Measurements from ENCODE around the gene CD276.

Gene CD276

DNA sequence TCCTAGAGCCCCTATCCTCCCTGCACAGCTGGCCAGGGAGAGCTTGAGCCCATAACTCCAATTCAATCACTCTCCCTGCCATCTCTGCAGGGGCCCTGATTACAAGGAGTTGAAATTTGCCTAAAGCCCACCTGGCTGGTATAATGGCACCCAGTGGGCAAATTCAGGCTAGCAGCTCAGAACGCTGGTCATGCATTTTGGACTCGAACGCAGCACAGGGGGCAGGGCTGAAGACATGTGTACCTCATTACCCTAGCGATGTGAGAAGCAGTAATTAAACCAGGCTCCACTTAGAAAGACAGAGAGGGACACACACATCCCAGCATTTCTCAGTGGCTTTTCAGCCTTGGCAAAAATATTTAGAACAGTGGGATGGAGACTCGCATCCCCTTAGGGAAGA is 65.8 kb downstream of the CD276 start:
- DNase-seq = no peak

- DNase-seq = no peak
Measured at GRCh38 chr15:73750438-73750837, 66.3 kb downstream of the CD276 start.

- DNase-seq = no peak
Measured at GRCh38 chr15:73750951-73751350, 66.8 kb downstream of the CD276 start.

- DNase-seq = no peak
Measured at GRCh38 chr15:73751511-73751898, 67.3 kb downstream of the CD276 start.

GRCh38 chr15:73751899-73752805 is 68.0 kb downstream of the CD276 start:
- no peak for DNase-seq

GRCh38 chr15:73752806-73753193 is 68.6 kb downstream of the CD276 start:
- DNase-seq = no peak

DNA sequence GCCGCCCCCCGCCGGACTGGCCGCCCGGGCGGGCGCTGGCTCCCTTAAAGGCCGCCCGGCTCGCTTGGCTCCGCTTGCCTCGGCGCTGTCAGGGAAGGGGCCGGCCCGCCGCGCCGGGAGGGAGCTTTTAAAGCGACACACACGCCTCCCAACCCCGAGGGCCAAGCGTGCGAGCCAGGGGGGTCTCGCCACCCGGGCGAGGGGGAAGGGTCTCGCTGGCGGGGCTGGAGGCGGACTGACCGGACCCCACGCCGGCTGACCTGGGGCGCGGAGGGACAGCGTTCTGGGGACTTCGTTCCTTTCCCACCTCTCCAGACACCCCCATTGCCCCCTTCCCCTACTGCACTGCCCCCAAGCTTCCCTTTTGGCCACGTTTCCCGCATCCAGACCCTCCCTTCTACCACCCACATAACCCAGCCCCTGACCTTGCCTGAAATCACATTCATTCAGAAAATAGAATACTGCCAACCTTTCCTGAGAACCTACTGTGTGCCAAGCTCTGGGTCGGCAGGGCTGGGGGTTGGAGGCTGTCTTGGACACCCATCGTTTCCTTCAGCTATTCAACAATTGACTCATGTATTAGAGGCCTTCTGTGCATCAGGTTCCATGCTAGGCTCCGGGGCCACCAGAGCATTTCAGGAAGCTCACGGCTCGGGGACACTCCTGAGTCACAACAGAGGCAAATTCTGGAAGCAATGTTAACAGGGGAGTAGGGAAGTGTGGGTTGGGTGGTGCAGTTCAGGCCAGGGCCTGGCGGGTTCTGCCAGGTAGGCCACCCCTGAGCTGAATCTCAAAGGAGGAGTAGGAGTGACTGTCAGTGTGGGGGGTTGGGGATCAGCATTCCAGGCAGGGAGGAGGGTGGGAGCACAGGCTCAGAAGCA is 69.3 kb downstream of the CD276 start, which contains the start of gene INSYN1:
Gene INSYN1 (minus strand): TSS at position 102 of the 881 bp plus-strand sequence. CDS start 2,221 bp downstream, outside the sequence.
- no peak for DNase-seq

DNA sequence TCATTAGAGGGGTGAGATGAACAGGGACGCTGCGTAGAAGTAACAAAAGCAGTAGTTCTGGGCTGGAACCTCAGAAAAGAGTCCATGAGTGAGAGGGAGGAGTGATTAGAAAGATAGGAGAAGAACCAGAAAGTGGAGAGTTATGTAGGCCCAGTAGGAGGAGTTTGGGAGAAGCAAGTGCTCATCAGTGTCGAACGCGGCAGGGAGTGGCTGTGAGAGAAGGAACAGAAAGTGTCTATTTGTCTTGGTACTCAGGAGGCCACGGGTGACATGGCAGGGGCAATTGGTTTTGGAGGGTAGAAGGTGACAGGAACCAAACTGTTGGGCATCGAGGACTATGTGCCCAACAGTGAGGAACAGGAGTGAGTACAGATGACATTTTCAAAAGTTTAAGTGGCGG is 70.3 kb downstream of the CD276 start:
- DNase-seq = no peak

- DNase-seq = no peak
Measured at GRCh38 chr15:73755481-73755880, 71.3 kb downstream of the CD276 start.

DNA sequence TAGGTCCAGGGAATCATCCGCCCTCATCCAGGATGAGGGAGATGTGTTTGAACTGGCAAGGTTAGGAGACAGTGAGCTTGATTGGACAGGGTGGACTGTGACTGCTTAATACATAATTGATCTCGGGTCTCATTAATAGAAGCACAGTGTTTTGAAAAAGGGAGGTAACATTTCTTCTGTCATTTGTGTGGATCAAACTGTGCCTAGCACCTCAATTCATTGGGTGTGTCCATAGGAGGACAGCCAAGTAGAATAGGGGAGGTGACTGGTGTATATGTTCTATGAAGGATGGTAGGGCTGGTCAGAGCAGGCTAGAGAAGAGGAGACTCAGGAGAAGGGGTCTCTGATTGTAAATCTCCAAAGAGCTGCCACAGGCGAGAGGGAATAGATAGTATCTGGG is 71.8 kb downstream of the CD276 start:
- no peak for DNase-seq

DNA sequence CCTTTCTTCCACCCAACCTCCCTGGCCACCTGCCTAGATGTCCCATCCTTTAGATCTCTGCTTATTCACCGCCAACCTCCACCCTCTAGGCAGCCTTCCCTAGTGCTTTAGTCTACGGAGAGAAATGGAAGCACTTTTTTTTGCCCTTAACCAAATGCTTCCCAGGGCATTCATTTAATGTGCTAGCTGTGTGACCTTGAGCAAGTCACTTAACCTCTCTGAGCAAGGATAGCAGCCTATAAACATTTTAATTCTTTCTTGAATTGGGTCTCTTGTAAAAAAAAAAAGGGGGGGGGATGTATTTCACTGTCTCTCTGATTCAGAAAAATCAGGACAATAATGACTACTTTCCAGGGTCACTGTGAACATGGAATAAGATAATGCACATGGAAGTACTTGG is 72.2 kb downstream of the CD276 start:
- DNase-seq = no peak

DNA sequence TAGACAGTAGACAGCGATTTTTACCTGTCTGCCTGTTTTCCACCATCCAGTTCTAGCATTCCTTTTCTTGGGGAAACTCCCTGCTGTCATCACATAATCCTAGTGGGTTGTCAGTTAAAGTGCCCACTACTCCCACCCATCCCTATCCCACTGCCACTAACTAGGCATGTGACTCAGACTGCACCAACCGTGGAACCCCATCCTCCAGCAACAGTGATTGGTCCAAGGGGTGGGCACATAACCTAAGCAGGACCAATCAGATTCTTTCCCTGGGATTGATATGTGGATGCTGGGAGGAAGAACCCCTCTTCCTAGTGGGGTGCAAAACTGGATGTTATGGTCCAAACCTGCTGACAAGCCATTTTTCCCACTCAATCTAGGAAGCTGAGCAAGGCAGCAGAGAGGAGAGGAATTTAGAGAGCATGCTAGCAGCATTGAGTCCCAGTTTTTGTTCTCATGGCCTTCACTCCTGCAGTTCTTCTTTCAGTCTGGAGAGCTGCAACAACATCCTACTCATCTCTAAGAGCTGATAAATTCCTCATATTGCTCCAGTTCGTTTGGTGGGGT is 72.8 kb downstream of the CD276 start:
- no peak for DNase-seq

- no peak for DNase-seq
Measured at GRCh38 chr15:73757571-73757970, 73.4 kb downstream of the CD276 start.

- no peak for DNase-seq
Measured at GRCh38 chr15:73758461-73758860, 74.3 kb downstream of the CD276 start.

DNA sequence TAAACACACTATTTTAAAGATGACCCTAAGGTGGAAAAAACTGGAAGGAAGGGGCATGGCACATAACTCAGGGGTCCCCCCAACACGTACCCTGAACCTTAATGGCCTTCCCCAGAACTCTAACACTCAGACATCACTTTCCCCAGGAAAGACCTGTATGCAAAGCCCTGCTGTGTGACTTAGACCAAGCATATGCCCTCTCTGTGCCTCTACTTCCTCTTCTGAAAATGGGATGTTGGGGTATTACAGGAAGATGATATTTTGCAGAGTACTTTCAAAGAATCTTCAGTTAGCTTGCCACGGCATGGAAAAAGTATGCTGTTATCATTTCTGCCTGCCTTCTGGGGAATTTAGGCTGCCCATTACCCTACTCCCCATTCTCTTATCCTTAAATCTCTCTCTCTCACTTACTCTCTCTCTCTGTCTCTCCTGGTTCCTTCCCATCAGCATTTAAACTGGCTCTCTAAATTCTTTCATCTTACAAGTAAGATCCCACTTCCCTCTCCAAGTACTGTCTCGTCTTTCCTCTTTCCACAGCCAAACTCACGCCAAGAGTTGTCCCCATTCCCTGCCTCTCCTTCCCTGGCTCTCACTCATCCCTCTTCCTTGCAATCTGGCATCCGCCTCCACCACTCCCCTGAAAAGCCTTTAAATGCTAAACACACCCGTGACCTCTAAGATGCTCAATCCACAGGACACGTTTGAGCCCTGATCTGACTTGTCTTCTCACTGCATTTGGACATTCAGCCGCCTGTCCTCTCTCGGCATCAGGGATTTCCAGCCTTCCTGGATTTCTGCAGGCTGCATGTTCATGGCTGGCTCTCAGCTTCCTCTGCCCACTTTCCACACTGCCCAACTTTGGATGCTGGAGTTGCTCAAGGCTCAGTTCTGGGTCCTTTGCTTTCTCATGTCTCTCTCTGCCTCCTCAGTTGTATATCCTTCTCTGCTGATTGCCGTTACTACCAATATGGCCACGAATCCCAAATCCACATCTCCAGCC is 76.4 kb downstream of the CD276 start:
- no peak for DNase-seq

DNA sequence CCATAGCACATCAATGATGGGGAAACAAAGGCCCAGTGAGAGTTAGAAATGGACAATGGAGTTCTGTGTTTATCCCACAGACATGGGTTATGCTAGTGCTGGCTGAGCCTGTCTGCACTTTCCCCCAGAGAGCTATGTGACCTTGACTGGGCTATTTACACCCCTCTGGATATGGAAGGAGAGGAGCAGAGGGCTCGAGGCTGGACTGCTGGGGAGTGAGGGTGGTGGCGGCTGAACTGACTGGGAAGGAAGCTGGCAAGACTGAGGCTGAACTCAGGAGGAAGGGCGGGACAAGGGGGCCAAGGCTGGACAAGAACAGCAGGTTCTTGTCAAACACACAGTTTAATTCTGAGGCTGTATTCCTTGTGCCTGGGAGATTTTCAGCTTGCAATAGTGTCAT is 79.7 kb downstream of the CD276 start:
- no peak for DNase-seq
